ENCODE results near the gene SETBP1.

The SETBP1 gene

DNA sequence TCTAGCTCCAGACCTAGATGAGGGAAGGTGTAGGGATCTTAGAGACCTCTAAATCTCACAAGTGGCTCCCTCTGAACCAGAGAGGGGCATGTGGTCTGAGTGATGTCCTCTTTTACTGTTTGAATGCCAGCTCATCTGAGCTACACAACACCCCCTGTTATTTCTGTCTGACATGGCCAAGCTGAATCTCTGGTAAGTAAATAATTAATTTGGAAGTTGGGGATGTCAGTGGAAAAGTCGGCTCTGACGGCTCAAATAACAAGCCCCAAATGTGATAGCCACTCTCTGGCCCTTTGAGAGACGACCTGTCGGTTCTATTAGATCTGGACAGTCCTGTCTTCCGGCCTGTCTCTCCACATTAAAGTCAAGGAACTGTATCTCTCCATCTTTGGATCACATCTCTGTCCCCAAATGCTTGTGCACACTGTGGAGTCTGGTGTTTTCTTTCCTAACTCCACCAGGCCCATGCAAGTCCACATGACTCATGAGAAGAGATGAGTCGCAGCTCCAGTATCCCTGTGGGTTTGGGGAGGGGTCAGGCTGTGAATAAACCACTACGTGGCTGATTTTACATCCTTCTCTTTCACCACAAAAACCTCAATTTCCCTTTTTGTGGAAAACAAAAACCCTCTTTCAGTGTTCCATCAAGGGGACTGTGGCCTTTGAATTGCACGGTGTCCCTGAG, 52.5 kb downstream of the SETBP1 start:
- DNase-seq: no peak

DNA sequence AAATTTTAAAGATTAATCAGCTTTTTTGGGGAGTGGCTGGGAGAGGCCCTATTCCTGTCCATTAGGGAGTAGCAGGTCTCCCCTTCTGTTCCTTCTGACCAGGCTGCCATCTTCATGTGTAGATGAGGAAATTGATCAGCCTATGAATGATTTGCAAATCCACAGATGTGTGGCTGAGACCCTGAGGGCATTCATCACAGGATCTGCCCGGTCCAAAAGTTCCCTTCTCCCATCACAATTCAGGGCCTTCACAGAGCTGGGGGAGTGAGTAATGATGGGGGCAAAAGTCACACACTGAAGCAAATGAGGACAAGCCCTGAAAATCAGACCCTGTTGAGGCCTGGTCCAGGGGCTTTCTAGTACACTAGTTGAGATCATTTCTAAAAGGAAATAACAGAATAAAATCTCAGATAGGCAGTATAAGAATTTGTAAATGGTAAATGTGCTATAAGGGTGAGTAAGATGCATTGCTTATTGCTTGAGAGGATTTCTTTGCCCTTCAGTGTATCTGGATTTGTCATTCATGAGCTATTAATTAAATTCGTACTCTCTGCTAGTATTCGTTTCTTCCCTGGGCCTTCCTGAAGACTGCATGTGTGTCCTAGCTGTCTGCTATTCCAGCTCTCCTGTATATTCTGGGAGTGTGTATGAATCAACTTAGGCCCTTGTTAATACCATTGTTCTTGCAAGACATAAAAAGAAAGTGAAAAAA, 53.2 kb downstream of the SETBP1 start:
- DNase-seq: no peak

DNA sequence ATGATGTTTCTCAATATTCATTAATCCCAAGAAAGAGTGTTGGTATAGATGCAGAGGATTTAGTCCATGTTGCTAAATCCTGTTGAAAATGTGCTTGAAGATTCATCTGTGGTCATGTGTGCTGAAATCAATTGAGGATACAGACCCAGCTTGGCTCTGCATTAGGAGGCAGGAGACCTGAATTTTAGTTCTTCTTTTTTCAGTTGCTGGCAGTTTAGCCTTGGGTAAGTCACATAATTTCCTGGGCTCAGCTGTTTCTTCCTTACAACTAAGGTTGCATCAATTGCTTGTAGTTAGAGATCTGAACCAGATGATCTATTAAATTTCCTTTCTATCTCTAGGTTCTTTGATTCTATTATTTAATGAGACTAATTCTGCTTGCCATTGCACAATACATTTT, 54.4 kb downstream of the SETBP1 start:
- no peak for DNase-seq

DNA sequence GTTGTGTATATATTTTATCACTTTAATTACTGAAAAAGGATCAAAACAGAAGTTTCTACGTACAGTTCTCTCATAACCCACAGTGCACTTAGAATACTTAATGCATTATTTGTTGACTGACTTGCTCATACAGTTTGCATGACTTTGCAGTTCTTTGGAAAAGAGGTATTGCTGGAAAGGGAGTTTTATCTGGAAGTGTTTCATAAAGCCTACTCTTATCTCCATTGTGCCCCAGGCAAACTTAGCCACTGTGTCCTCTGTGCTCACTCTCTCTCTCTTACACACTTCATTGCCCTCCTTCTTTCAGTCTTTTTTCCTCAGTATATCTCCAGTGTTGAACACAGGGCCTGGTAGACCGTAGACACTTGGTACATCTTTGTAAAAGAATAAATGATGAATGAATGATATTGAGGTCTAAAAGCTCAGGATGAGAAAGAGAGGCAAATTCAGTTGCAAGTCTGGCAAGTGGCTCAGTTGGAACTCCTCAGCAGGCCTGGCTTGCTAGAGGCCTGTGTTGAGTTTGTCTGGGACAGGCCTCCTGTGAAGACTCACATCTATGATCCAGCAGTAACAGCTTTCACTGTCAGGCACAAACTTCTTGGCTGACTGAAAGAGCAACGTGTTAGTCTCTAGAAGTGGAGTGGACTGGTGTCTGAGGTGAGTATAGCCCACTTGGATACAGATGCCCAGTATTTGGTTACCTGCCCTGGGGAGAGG, 56.1 kb downstream of the SETBP1 start:
- DNase-seq: no peak

DNA sequence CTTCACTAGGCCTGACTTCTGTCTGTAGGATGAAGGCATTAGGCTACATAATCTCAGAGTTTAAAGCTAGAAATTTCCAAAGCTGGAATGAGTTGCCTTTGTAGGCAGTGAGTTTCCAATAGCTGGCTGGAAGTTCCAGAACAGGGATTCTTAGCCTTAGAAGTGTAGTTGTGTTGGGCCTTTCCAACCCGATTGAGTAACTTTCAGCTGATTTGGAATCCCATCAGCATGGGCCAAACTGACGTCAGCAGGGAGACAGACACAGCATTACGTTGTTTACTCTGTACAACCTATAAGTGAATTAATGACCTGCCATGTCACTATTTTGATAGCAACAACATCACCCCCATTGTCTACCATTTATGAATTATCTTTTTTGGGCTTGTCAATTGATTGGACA, 56.9 kb downstream of the SETBP1 start:
- DNase-seq: no peak

DNA sequence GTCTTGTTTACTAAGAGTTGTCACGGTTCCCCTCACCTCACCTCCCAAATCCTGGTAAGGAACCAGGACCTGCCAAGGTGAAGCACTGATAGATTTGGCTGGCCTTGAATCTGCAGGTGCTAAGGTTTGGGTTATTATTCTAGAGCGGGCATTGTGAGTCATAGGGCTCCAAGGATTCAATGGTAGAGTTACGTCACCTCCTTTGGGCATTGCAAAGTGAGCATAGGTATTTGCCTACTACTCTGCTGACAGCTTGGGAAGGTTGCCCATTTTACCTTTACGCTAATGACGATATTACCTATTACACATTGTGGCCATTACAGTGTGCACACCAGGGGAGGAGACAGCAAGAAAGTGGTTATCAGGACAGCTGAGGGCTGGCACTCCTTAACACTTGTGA, 59.3 kb downstream of the SETBP1 start:
- DNase-seq: no peak

DNA sequence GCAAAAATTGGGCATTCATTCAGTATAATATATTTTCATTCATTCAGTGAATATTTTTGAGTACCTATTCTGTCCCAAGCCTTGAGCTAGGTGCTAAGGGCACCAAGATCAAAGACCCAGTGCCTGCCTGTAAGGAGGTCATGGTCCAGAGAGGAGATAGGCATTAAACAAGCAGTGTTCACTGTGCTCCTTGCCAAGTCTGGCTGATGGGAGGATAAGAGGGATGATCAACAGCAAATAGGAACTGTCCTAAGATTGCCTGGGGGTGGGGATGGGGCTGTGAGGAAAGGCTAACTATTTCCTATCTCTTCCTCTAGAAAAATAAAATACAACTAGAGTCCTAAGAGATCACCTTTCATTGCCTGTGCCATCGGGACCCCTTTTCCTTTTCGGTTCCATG, 60.4 kb downstream of the SETBP1 start:
- DNase-seq: no peak

DNA sequence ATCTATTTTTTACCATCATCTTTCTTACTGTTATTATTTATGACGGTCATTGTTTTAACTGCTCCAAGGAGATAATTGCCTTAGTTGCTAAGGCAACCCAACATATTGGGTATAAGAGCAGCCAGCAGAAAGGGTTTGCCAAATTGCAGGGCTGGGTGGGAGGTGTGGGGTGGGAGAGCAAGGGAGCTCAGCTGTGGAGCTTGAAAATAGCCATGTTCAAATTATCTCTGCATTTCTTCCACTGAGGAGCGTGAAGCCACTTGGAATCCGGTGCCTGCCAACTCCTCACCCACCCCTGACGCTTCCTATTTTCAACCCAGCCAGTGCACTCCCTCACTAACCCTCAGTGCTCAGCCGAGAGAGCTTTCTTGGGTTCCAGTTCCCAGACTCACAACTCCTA, 60.8 kb downstream of the SETBP1 start:
- DNase-seq: no peak

DNA sequence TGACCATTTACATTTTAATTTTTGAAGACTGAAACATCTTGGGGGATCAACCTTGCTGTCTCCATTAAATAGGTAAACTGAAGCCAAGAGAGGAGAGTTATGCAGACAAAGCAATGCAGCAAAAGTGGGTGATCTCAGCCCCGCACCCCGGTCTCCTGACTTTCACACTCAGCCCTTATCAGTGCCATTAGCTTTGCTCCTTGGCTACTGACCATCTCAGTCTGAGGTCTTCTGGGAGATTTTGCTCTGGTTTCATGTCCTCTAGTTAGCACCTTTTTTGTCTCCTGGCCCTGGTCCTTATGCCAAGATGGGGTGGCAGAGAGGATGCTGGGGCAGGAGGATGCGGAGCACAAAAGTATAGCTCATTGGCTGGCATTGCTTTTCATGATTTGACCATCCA, 61.4 kb downstream of the SETBP1 start:
- DNase-seq: no peak

DNA sequence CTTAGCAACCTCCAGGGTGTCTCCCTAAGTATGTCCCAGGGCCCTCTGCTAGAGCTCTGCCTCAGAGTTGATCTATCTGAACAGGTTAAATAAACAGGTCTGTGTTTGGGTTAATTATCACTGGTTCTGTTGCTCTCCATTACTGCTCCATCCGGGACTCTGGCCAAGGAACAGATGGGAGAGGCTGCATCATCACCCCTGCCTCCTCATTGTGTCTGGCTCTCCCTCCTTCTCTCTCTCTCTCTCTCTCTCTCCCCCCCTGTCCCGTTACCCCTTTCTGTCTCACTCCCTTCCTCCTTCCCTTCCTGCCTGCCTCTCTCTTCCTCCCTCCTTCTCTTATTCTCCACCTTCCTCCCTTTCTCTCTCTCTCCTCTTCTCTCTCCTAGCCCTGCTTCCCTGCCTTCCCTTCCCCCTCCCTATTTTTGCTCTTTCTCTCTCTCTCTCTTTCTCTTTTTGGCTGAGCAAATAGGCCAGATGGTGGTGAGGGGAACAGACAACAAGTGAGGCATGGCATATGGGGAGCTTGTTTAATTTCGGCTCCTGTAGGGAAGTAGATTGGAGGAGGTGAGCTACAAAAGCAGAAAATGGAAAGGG, 62.1 kb downstream of the SETBP1 start:
- no peak for DNase-seq

DNA sequence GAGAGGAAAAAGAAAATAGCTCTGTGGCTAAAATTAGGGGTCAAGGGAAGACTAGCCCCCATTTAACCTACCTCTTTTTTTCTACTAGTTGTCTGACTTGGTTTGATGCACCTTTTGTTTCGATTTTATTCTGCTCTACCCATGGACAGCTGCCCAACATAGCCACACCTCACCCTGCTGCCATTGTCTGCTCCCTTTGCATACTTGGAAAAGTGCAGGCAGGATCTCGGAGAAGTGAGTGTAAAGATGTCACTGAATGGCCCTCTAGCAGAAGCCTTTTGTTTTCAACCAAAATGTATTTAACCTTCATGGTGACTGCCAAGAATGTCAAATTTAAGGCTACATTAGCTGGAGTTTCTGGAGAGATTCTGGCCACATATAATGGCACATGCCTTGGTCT, 62.9 kb downstream of the SETBP1 start:
- DNase-seq: no peak

DNA sequence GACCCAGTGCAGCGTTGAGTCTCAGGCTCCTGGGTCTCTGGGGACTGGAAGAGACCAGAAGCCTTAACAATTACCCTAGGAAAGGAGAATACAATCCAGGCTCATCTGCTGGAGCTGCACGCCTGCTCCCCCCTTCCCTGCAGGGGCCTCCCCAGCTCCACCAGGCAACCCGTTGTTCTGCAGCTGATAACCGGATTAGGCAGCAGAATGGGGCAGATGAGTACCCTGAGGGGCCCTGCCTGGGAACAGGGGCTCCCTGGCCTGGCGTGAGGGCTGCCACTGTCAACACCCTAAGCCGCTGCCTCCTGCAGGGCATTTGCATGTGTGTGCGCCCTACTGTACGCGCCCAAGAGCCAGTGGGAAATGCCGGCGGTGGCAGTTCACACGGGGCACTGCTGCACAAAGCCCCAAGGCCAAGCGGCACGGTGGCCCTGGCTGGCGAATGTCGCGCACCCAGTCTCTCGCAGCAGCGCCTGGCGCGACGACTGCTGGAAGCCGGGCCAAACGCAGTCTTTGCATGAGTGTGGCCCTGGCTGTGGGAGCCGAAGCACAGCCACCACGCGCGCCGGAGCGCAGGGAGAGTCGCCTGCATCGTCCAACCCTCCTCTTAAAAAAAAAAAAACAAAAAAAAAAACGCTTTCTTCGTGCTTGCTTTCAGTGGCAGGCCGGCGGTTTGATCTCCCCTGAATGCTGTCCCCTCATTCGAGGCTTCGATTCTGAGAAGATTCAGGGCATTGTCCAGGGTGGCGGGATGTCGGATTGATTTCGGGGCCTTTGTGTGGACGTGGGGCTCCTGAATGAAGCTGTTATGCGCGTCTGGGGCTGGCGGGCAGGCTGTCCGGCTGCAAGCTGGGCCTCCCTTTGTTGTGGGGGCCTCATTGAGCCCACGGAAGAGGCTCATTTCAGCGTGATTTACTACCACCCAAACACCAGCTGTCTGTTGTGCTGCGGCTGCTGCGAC, 63.8 kb downstream of the SETBP1 start:
- no peak for DNase-seq

DNA sequence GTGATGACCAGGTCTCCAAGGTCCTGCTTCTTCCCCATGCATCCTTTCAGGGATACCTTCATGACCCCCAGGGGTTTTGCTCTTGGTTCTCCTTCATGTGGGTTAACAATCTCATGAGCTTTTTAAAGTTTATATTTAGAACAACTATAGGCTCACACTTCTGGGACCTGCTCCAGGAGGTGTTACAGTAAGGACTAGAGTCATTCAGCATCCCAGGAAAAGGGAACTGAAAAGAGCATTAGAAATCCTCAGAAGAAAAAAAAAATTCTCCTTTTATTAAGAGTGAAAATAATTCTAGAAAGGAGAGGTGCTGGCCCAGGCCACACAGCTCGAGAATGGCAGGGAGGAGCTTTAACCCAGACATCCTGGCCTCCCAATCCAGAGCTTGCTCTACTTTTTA, 66.5 kb downstream of the SETBP1 start:
- DNase-seq: no peak

DNA sequence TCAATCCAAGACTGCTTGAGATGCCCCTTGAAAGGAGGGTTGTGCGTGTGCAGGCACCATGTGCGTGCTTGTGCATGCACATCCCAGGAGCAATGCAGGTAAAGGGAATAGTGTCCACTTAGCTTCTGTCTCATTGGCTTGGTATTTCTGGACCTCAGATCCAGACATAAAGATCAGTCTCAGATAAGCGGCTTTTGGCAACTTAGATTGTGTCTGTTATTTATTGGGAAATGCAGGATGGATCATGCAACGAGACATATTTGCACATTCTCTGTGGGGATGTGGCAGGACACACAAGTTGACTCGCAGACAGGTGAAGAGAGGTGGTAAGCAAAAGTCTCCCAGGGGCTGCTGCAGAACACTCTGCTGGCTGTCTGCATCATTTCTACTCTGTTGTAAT, 67.9 kb downstream of the SETBP1 start:
- DNase-seq: no peak

DNA sequence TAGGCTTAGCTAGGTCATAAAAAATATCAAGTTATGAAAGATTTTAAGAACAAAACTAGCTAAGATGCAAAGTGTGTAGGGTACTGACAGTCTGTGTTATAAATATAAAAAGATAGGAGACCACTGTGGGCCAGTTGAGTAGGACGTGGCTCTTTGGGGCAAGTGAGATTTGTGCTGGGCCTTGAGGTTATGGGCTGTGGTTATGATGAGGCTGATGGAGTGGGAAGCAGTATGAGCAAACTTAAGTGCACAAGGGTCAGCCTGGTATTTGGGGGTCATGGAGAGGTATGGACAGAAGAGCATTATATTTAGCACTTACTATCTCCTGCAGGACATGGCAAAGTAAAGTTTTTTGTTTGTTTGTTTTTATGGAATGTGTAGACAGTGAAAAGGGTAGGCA, 70.1 kb downstream of the SETBP1 start:
- no peak for DNase-seq

DNA sequence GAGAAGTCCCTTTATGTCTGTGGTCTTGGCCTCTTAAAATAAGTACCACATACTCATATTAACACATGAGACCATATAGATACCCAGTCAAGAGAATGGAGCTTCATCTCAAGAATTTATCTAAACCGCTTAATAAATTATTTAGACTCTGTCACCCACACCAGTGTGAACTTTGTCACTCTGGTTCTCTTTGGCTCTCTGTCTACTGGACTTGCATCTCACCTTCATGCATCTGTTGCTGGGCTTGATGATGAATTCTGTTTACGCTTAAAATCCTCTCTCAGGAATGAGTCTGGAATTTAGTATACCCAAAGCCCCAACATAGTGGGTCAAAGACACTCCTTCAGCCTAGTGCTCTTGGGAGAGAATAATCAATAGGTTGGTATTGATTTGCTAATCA, 73.9 kb downstream of the SETBP1 start:
- no peak for DNase-seq

DNA sequence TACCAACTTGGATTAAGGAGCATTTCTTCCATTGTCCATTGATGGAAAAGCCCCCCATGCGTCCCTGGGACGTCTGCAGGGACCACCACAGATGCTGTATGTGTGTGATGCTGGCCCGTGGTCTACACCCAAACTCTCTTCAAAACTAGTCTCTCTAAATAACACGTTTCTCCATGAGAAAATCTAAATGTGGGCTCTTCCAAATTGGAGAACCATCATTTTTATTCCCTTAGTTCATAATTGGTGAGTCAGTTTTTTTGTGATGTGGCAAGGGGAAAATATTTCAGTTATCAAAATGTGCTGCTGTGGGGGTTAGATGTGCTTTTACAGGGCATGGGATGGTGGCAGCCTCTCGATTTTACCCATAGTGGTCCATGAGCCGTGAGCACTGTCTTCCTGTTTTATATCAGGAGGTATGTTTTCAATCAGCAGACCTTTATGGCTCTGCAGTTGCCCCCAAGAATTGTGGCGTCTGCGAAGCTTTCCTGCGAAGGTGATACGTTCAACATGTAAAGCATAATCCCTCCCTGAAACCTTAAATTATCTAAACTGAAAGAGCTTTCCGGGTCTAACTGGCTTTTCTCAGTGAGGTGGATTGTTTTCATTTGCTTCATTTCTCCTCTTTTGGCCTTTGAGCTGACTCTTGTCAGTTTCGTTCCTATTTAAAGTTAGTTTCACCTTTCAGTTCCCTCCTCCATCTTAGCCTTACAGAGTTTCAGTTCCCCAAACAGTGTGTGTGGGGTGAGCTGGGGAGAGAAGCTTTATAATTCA, 78.4 kb downstream of the SETBP1 start:
- DNase-seq: no peak

DNA sequence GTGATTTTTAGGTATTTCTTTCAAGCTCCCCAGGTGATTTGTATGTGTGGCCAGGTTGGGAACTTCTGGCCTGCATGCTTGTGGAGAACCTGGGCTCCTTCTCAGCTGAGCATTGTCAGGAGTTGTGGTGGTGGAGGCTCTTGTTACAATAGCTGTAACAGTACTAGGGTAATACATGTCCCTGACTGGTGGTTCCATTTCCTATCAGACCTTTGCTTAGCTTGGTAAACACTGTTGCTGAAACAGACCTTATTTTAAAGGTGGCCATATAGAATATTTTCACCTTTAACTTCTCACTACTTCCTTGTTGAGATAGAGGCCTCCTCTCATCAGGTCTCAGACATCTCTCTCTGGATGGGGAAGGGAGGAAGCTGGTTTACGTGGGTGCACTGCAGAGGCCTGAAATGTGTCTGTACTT, 79.2 kb downstream of the SETBP1 start:
- DNase-seq: no peak

DNA sequence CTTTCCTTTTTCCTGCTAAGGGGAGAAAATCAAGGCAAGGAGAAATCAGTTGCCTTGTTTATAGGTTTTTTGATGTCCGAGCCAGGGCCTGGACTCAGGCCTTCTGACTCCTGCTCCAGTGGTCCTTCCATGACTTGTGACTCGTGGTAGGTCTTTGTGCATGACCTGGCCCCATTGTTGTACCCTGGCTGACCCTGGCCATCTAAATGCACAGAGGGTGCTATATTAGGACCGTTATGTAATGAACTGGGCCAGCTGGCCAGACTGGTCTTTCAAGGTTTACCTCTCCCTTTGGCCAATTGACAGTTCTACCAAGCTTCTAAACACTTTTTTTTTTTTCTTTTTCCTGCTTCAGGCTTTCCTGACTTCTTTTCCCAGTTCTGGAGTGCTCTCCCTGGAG, 81.1 kb downstream of the SETBP1 start:
- no peak for DNase-seq

DNA sequence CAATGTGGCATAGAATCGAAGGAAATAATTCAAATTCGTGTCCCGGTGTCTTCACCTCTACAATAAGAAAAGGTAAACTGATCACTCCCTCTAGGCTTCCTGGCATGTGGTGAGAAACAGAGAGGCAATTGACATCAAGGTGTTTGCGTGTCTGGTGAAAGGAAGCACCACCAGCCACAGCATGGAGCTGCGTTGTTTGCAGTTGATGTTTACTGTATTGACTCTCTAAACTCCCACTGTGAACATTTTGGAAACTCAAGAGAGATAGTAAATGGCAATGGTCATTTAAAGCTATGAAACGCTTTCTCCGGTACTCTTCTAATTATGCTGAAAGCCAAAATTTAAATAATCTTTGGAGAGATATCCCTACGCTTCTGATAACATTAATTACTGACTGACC, 82.6 kb downstream of the SETBP1 start:
- no peak for DNase-seq

DNA sequence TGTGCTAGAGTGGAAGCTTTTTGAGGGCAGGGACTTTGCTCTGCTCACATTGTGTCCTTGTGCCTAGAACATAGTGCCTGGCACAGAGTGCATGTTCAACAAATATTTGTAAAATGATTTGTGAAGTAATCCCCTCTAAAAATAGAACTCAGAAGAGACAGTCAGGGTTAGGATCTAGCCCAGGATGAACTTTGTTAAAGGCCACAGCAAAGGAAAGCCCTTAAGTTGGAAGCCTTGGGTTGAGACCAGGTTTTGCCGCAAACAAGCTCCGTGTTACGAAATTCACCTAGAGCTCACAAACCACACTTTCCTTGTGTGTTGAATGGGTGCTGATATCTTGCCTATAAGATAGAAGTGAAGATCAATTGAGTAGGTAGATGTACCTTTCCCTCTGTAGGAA, 84.2 kb downstream of the SETBP1 start:
- no peak for DNase-seq

DNA sequence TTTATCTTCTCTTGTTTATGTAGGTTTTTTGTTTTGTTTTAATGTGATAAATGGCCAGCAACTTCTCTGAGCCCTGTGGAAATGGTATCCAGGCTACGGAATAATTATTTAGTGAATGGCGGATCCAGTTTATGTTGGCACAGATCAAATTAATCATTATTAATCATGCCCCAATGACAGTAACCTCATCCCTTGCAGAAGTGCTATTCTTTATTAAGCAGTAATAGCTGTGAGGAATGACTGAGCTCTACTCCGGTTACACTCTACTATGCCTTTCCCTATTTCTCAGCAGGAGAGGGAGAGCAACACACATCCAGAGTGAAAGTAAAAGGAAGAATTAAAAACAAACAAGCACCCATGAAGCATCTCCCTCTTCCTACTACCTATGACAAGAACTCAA, 84.8 kb downstream of the SETBP1 start:
- DNase-seq: no peak

All from NCI-H1930 (cell line).